Activated CD8-positive, alpha-beta memory T cell treated with anti-CD3 and anti-CD28 coated beads, Interleukin-2, amount 50 U/mL, for 24 hours (primary cell): ENCODE data around the gene HES4.

ENCODE experiments used
- DNase-seq: peaks from one replicate; pipeline ENCODE4 v3.0.0-alpha.2; 2020; ENCODE audit errors: extremely low read depth

The HES4 gene, protein sequence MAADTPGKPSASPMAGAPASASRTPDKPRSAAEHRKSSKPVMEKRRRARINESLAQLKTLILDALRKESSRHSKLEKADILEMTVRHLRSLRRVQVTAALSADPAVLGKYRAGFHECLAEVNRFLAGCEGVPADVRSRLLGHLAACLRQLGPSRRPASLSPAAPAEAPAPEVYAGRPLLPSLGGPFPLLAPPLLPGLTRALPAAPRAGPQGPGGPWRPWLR

DNA sequence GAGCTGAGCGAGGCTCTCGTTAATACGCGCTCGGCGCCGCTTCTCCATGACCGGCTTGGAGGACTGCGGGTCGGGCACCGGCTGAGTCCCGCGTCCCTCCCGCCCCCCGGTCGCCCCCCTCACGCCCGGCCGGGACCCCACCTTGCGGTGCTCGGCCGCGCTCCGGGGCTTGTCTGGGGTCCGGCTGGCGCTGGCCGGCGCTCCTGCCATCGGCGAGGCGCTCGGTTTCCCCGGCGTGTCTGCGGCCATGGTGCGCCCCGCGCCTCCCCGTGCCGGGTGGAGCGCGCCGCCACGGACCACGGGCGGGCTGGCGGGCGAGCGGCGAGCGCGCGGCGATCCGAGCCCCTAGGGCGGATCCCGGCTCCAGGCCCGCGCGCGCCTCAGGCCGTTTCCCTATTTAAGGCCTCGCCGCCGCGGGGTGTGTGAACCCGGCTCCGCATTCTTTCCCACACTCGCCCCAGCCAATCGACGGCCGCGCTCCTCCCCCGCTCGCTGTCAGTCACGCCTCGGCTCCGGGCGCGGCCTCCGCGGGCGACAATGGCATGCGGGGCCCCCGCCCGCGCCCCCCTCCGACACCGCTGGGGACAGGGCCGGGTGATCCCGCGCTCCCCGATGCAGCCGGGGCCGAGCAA is at the start of gene HES4:
Gene HES4, minus strand, starts transcription at position 373 of the 632 bp plus-strand sequence. Its CDS starts 124 bp downstream, at position 249.
- DNase-seq, result no peak

DNA sequence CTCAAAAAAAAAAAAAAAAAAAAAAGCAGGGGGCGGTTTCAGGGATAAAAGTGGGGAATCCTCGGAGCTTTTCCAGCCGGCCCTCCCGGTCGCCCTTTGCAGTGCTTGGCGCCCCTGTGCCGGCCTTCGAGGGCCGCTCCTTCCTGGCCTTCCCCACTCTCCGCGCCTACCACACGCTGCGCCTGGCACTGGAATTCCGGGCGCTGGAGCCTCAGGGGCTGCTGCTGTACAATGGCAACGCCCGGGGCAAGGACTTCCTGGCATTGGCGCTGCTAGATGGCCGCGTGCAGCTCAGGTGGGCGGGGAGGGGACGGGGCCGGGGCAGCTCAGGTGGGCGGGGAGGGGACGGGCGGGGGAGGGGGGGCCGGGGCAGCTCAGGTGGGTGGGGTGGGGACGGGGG is 48.9 kb upstream of the HES4 start:
- no peak for DNase-seq

DNA sequence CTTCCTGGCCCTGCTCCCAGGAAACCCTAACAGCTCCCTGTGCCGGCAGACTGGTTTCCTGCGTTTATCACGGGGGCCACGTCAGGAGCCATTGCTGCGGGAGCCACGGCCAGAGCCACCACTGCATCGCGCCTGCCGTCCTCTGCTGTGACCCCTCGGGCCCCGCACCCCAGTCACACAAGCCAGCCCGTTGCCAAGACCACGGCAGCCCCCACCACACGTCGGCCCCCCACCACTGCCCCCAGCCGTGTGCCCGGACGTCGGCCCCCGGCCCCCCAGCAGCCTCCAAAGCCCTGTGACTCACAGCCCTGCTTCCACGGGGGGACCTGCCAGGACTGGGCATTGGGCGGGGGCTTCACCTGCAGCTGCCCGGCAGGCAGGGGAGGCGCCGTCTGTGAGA is 48.1 kb upstream of the HES4 start:
- no peak for DNase-seq

GRCh38 chr1:1047407-1047806 is 47.5 kb upstream of the HES4 start:
- no peak for DNase-seq

GRCh38 chr1:1046767-1047166 is 46.9 kb upstream of the HES4 start:
- no peak for DNase-seq

GRCh38 chr1:1046243-1046642 is 46.3 kb upstream of the HES4 start:
- DNase-seq, result no peak

DNA sequence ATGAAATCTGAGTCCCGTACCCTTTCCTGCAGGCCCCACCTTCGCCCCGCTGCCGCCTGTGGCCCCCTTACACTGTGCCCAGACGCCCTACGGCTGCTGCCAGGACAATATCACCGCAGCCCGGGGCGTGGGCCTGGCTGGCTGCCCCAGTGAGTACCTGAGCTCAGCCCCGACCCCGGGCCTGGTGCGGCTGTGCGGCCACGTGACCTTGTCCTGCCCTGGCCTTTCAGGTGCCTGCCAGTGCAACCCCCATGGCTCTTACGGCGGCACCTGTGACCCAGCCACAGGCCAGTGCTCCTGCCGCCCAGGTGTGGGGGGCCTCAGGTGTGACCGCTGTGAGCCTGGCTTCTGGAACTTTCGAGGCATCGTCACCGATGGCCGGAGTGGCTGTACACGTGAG is 45.2 kb upstream of the HES4 start:
- DNase-seq, result no peak

DNA sequence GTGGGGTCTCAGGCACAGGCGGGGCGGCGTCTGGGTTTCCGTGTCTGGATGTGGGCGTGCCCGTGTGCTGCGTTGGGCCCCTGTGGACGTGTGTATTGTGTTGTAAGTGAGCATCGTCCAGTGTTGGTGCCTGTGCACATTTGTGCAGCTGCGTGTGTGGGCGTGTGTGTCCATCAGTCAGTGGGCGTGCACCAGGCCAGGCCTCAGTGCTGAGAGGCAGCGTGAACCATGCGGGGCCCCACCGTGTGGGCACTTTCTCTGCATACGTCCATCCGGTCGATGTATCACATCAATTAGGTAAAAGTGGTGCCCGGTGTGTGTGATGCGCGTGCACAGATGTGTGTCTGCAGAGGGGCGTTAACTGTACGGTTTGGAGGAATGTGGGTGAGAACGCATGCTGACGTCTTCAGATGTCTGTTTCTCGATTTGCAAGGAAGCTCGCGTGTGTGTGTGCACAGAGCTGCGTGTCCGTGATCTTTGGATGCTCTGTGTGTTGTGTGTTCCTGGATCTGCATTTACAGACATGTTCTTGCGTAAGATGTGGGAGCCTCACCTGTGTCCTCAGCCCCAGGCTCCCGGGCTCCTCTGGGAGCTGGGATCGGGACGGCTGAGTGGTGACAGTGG is 44.7 kb upstream of the HES4 start:
- no peak for DNase-seq

DNA sequence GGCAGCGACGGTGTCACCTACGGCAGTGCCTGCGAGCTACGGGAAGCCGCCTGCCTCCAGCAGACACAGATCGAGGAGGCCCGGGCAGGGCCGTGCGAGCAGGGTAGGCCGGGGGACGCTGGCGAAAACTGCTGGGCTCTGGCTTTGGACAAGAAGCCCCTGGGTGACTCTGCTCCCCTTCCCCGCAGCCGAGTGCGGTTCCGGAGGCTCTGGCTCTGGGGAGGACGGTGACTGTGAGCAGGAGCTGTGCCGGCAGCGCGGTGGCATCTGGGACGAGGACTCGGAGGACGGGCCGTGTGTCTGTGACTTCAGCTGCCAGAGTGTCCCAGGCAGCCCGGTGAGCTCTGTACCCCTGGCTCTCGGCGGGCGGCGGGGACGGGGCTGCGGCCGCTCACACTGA is 44.0 kb upstream of the HES4 start:
- DNase-seq, result no peak

GRCh38 chr1:1043411-1043810 is 43.5 kb upstream of the HES4 start:
- DNase-seq, result no peak

DNA sequence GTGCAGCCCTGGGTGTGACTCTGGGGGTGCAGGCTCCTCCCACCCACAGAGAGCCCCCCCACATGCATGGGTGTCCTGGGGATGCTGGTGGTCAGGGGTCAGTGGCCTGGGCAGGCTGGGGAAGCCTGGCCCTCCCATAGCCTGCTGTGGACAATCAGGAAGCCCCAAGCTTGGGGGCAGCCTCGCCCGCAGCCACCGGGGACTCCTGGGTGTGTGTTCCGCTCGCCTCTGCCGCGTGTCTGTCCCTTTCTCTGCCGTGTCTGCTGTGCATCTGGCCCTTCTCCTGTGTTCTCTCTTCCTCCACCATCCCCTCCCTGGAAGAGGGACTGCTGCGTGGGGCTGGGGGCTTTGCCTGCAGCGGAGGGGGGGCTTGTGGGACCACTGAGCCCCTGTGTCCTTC is 42.9 kb upstream of the HES4 start:
- DNase-seq, result no peak

GRCh38 chr1:1041873-1042272 is 42.0 kb upstream of the HES4 start:
- no peak for DNase-seq

DNA sequence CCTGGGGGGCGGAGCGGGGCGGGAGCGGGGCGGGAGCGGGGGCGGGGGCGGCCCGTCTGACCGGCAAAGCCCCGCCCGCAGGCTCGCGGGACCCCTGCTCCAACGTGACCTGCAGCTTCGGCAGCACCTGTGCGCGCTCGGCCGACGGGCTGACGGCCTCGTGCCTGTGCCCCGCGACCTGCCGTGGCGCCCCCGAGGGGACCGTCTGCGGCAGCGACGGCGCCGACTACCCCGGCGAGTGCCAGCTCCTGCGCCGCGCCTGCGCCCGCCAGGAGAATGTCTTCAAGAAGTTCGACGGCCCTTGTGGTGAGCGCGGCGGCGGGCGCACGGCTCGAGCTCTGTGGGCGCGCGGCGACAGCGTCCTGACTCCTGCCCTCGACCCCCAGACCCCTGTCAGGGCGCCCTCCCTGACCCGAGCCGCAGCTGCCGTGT is 41.2 kb upstream of the HES4 start:
- DNase-seq, result no peak

DNA sequence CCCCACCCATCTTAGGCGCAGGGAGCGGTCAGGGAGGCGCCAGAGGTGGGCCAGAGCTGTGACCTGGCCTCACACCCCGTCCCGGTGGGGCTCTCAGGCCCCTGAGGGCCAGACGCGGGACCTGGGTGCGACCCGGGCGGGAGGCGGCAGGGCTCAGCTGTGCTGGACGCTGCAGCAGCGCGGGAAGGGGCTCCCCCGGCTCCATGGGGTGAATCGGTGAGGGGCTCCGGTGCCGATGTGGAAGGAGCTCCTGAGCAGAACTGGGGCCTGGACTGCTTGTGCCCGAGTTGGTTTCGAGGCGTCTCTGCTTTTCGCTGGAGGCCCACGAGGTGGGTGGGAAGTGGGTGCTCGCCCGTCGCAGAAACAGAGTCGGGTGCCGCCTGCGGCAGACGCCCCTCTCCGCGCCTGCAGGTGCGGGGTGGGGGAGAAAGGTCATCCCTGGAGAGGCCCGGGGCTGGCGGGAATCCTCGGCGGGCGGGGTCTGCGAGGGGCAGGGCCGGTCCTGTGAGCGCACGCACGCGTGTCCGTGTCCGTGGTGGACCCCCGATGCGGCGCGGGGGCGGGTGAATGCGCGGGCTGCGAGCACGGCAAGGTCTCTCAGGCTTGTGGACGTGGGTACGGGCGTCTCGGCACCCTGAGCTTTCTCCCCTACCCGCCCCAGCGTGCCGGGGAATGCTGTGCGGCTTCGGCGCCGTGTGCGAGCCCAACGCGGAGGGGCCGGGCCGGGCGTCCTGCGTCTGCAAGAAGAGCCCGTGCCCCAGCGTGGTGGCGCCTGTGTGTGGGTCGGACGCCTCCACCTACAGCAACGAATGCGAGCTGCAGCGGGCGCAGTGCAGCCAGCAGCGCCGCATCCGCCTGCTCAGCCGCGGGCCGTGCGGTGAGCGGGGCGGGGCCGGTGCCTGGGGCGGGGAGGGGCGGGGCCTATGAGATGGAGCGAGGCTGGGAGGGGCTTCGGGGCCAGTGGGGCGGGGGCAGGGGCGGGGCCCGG is 40.4 kb upstream of the HES4 start:
- peak; percentile 38 for DNase-seq

DNA sequence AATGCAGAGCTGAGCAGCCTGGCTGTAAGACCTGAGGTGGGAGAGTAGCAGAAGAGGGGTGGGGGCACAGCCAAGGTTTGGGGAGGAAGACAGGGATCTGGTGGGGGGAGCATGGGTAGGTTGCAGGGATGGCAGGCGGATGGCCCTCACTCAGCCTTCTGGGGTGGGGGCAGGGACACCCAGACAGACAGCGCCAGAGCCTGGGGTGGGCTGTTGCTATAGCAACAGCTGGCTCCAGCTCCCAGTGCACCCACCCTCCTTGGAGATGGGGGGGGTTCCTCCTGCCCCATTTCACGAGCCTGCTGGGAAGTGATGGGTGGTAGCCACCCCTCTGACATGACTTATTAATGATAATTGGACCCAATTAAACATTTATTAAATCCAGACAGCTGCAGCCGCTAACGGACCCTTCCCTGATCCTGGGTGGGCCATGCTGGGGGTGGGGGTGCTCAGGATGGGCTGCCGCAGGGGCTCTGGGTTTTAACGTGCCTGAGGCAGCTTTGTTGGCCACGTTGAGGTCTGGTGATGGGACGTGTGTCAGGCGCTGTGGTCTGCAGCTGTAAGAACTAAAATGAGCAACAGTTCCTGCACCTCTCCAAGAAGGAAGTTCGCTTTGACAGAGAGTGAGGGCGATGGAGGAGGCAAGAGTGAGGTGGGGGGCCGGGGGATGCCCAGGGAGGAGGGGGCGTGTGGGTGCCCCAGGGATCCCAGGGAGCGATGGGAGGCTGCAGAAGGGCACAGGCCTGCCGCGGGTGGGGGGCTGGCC is 39.4 kb upstream of the HES4 start:
- no peak for DNase-seq

DNA sequence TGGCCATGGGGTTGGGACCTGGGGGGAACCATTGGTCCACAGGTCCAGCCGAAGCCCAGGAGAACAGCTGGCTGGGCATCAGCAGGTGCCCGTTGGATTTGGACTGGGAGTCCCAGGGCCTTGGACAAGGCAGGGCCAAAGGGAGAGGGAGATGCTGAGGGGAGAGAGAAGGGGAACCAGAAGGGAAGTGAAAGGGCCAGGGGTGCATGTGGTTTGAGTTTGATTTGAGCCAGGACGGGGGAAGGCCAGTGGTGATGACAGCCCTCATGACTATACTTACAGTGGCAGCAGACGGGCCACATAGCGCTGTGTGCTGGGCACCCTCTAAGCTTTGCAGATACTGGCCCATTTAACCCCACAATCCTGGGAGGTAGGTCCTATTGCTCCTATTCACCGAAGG is 38.8 kb upstream of the HES4 start:
- DNase-seq, result no peak

DNA sequence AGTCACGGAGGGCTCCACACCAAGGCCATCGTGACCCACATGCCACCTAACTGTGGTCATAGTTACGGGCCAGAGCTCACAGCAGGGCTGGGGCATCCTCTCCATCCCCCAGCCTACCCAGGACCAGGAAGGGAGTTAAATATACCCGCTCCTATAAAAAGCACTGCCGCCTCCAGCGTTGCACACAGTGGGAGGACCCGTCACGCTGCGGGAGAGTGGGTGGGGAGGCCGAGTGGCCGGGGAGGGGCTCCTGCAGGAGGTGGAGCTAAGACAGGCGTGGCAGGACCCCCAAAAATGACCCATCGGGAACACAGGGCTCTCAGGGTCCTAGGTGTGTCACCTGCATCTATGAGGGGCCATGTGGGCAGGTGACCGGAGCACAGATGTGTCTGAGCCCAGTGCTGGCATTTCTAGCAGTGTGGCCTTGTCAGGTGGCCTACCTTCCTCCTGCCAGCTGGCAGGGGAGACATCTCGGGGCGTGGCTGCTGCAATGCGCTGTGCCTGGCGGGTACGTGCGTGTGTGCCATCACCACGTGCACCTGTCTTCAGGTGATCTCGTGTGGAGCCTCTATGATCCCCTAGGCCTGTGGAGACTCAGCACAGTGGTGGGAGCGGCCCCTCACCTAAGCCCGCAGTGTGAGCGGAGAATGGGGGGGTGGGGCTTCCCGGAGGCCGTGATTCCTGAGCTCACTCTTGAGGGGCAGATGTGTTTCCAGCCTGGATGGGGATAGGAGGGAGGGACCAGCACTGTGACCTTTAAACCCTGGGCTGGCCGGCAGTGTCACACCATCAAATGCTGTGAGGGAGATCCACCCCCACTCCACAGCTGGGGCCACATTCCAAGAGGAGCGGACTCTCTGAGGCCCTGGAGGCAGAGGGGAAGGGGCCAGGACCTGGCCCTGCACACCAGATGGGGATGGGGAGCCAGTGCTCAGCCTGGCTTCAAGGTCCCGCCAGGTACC is 37.8 kb upstream of the HES4 start:
- no peak for DNase-seq

- DNase-seq, result no peak
Measured at GRCh38 chr1:1035291-1035943, 35.5 kb upstream of the HES4 start.

GRCh38 chr1:1034439-1034781 is 34.5 kb upstream of the HES4 start:
- no peak for DNase-seq
